GM12878 (cell line): Measurements from ENCODE around the gene KLK3. TPM values are rescaled to one million over a fixed set of nuclear protein-coding genes. Genes with fewer than 3 reads are reported as not detected.

ENCODE experiments used
- ATAC-seq: fragments of 200-7000 bp; cut with Tn5 transposase; 3 replicates; pipeline ENCODE4 v1.9.1; 2020; ENCODE audit warnings: mild to moderate bottlenecking, moderate library complexity
- BruUV-seq: library from RNA; stranded (reverse); fragments of 400-500 nt; replicated peaks from 2 replicates; lab custom pipeline; 2021; lab: Mats Ljungman, UMichigan
- CTCF ChIA-PET: fragments of 300-600 bp; sonication (Branson Sonifier 250); formaldehyde crosslinking; extraction: SDS; loops from one replicate; lab custom pipeline; 2021; ENCODE audit warnings: inconsistent platforms; lab: Yijun Ruan, JAX
- POLR2A ChIA-PET: fragments of 350-600 bp; formaldehyde crosslinking; extraction: SDS; loops from one replicate; lab custom pipeline; 2021; ENCODE audit warnings: inconsistent platforms; lab: Charles Lee
- RAD21 ChIA-PET: fragments of 300-600 bp; sonication (Branson Sonifier 250); formaldehyde crosslinking; loops from one replicate; lab custom pipeline; 2023; ENCODE audit warnings: antibody characterized with exemption; ENCODE audit not compliant: unreplicated experiment; lab: Charles Lee
- SMC1A ChIA-PET: fragments of 300-600 bp; sonication (Branson Sonifier 250); formaldehyde crosslinking; loops from one replicate; lab custom pipeline; 2023; ENCODE audit not compliant: unreplicated experiment, uncharacterized antibody; lab: Charles Lee
- DNase-seq: peaks from one replicate; pipeline ENCODE4 v3.0.0-alpha.2; 2011; ENCODE audit warnings: low read depth, low spot score
- FAIRE-seq: peaks from 3 replicates; lab custom pipeline; 2011; peaks lifted over from hg19 to GRCh38; lab: Jason Lieb, UNC
- H2AFZ ChIP-seq: 2 replicates; pipeline ENCODE4 v1.6.0; 2011; ENCODE audit warnings: low read depth, low read length, control low read depth; ENCODE audit not compliant: control insufficient read depth
- H3K27ac ChIP-seq: 2 replicates; pipeline ENCODE4 v1.5.1; 2011; ENCODE audit warnings: control low read depth; ENCODE audit not compliant: control insufficient read depth, insufficient read depth
- H3K27me3 ChIP-seq, 2 experiments: replicated peaks in 1 of 2; 2 replicates each; pipeline versions ENCODE4 v1.6.0 to v1.6.1; 2011; ENCODE audit warnings: low read length in 1 of 2; ENCODE audit not compliant: control insufficient read depth in 2 of 2, insufficient read depth in 2 of 2
- H3K36me3 ChIP-seq, 2 experiments: 2 replicates each; pipeline ENCODE4 v1.5.1; 2011; ENCODE audit warnings: low read length in 1 of 2; ENCODE audit not compliant: control insufficient read depth in 2 of 2, insufficient read depth in 2 of 2
- H3K4me1 ChIP-seq: 2 replicates; pipeline ENCODE4 v1.6.1; 2011; ENCODE audit warnings: mild to moderate bottlenecking, low read length, moderate library complexity, mixed read lengths; ENCODE audit not compliant: control insufficient read depth, insufficient read depth
- H3K4me2 ChIP-seq: 2 replicates; pipeline ENCODE4 v1.6.0; 2011; ENCODE audit warnings: control low read depth; ENCODE audit not compliant: control insufficient read depth, insufficient read depth
- H3K4me3 ChIP-seq: fragments of 200-600 bp; sonication (generic); 2 replicates; pipeline ENCODE4 v1.5.1; 2016
- H3K79me2 ChIP-seq: 2 replicates; pipeline ENCODE4 v1.6.0; 2011; ENCODE audit warnings: low read length; ENCODE audit not compliant: control insufficient read depth, insufficient read depth
- H3K9ac ChIP-seq: 2 replicates; pipeline ENCODE4 v1.8.0; 2011; ENCODE audit warnings: low read length, control low read depth, mixed read lengths; ENCODE audit not compliant: control insufficient read depth, insufficient read depth
- H3K9me3 ChIP-seq: replicated peaks from 3 replicates; pipeline ENCODE4 v1.5.1; 2011; ENCODE audit warnings: mild to moderate bottlenecking, low read length; ENCODE audit not compliant: control insufficient read depth, insufficient read depth
- H4K20me1 ChIP-seq: 2 replicates; pipeline ENCODE4 v1.6.0; 2011; ENCODE audit not compliant: control insufficient read depth, insufficient read depth
- BCL11A ChIP-seq: IDR thresholded peaks from 2 replicates; pipeline ENCODE4 v1.6.1; 2011; ENCODE audit warnings: low read depth, low read length
- NFXL1 ChIP-seq: fragments of 450-650 bp; IDR thresholded peaks from 2 replicates; pipeline ENCODE4 v1.6.1; 2017; ENCODE audit warnings: antibody characterized with exemption, mild to moderate bottlenecking, borderline replicate concordance
- RFX5 ChIP-seq: IDR thresholded peaks from 2 replicates; pipeline ENCODE4 v1.6.1; 2011; ENCODE audit warnings: low read depth, low read length, improper control_type of control experiment
- SRF ChIP-seq, 2 experiments: IDR thresholded peaks; 2 replicates each; pipeline ENCODE4 v1.6.1; 2011; ENCODE audit warnings: low read depth in 2 of 2, low read length in 2 of 2, mild to moderate bottlenecking in 1 of 2, moderate library complexity in 1 of 2
- TARDBP ChIP-seq: IDR thresholded peaks from 2 replicates; pipeline ENCODE4 v1.6.1; 2016; ENCODE audit warnings: borderline replicate concordance
- ZNF384 ChIP-seq: IDR thresholded peaks from 2 replicates; pipeline ENCODE4 v1.6.1; 2012; ENCODE audit warnings: low read depth, mild to moderate bottlenecking, low read length, improper control_type of control experiment, borderline replicate concordance
- WGBS: methylation state at CpG from one replicate; pipeline ENCODE4 v1.1.6; 2016; ENCODE audit warnings: low lambda C conversion rate; ENCODE audit not compliant: insufficient replicate concordance, insufficient coverage; ENCODE audit errors: missing lambda C conversion rate; 5-methylcytosine and 5-hydroxymethylcytosine counted together
- in situ Hi-C: fragments of 300-500 bp; cut with MboI; formaldehyde crosslinking; loops from 9 replicates; pipeline ENCODE4 v1.14.3; 2018; ENCODE audit warnings: mixed read lengths
- intact Hi-C: fragments of 100-400 bp; cut with micrococcal nuclease; formaldehyde crosslinking; loops from one replicate; pipeline ENCODE4 v1.14.2; 2022; ENCODE audit not compliant: unreplicated experiment
- polyA plus RNA-seq, 11 experiments: library from polyadenylated mRNA; depleted of rRNA in 4 of 11; unstranded in 6 of 11; stranded (reverse) in 5 of 11; fragments of >200 nt; fragmentation: Nextera tagmentation in 4 of 11; fragmentation: Illumina TruSeq in 1 of 11; extraction: Ambion mirVana in 4 of 11; extraction: Trizol in 1 of 11; gene quantifications; 1 replicate in 1 of 11; 2 replicates in 10 of 11; pipeline versions ENCODE4 v1.2.1 to v1.2.3, GENCODE V29; 2011 to 2016; ENCODE audit warnings: inconsistent platforms in 2 of 11, missing spikeins in 2 of 11, low read depth in 1 of 11
- total RNA-seq, 4 experiments: library from RNA; depleted of rRNA in 3 of 4; stranded (reverse); fragments of >200 nt in 3 of 4; fragmentation: Illumina TruSeq in 1 of 4; extraction: Trizol in 1 of 4; gene quantifications; 2 replicates each; pipeline versions ENCODE4 v1.2.1 to v1.2.3, GENCODE V29; 2013 to 2021

The KLK3 gene
- total and polyA plus RNA-seq, 10 of the 15 experiments (the other 5 are each of a cell fraction or from before 2014, with no cell fraction given), result 0.31 TPM; not detected in 9

- ChIA-PET POLR2A (interaction anchor here (0.7 to 1.7 kb wide), 2 partner anchors 25 to 84 kb away, joined by 3 to 5 read pairs; no protein-coding TSS in a partner anchor), CTCF (interaction anchor here (0.7 to 3.6 kb wide), 3 partner anchors 10 to 82 kb away, joined by 3 to 40 read pairs (median 3); no protein-coding TSS in a partner anchor), RAD21 (interaction anchor here (1.4 to 4.6 kb wide), 2 partner anchors 66 to 81 kb away, joined by 4 to 41 read pairs; no protein-coding TSS in a partner anchor), SMC1A (interaction anchor here (4.6 kb wide), 1 partner anchor 81 kb away, joined by 37 read pairs; no protein-coding TSS in a partner anchor)
- H3K9me3 ChIP-seq, result no peaks in the 10 kb centered on the region; the same call in 2 of the 3 replicates
- no peaks in the 10 kb centered on the region for H4K20me1 ChIP-seq
- no TSS peak for BruUV-seq
- H3K27me3 ChIP-seq, result no peaks in the 10 kb centered on the region
- intact Hi-C loops (loop anchor here (5.0 kb wide), 1 partner anchor 57 kb away; no protein-coding TSS in a partner anchor), in situ Hi-C loops (no loop called here)
- peaks cover 5% of the 10 kb centered on the region; the same call in 1 of the 2 replicates for H3K4me1 ChIP-seq
- no peak overlapping the region for H3K4me2 ChIP-seq
- TF ChIP-seq SRF (IDR thresholded peaks at IDR 0.05; ENCODE audit: low read depth in 2 of 2, low read length in 2 of 2), result no peak
- no peak for TF ChIP-seq RFX5
- no peak for TF ChIP-seq BCL11A
- no peak for TF ChIP-seq ZNF384
- no peak for TF ChIP-seq NFXL1
- no peak for TF ChIP-seq TARDBP
- no peaks in the 10 kb centered on the region for H3K36me3 ChIP-seq
- no peak overlapping the region for H3K27ac ChIP-seq
- DNase-seq (no peak), ATAC-seq (no peak), FAIRE-seq (no peak)
- H3K4me3 ChIP-seq, result no peak overlapping the region
- no peak overlapping the region for H2AFZ ChIP-seq
- WGBS, result 72% methylated on average over 10 of the region's 10 CpGs
- no peak overlapping the region for H3K9ac ChIP-seq
- no peaks in the 10 kb centered on the region for H3K79me2 ChIP-seq
These were observed 14.7 kb upstream of the KLK3 start for GRCh38 chr19:50839712-50840655.
